ENCODE measurements around the gene ARPC5L. TPM values are rescaled to one million over a fixed set of nuclear protein-coding genes. Genes with fewer than 3 reads are reported as not detected.

The ARPC5L gene
- total RNA-seq, 1 experiment from 2014 or later, result 56.8 TPM

- Histone ChIP-seq H4K20me1 (ENCODE audit: insufficient read depth, low read depth, low read length) (peaks cover 29% of the 10 kb centered on the region), H3K27ac (ENCODE audit: low read length) (peak overlapping the region; percentile 36; the same call in 1 of the 2 replicates), H3K27me3 (ENCODE audit: low read length) (no peaks in the 10 kb centered on the region), H3K9me2 (replicated peaks; ENCODE audit: insufficient read depth, low read length) (no peaks in the 10 kb centered on the region), H3K9ac (ENCODE audit: low read length) (no peak overlapping the region), H2AFZ (ENCODE audit: low read length) (no peak overlapping the region), H3K79me2 (ENCODE audit: low read length) (peaks cover 29% of the 10 kb centered on the region), H3K36me3 (ENCODE audit: insufficient read depth, low read length) (peaks cover 54% of the 10 kb centered on the region), H3K9me3 (ENCODE audit: low read length) (no peaks in the 10 kb centered on the region), H3K4me1 (ENCODE audit: low read length) (peaks cover 48% of the 10 kb centered on the region), H3K4me2 (ENCODE audit: low read depth, low read length, poor library complexity, severe bottlenecking) (no peak overlapping the region), H3K4me3 (ENCODE audit: low read length) (no peak overlapping the region)
- no peak for DNase-seq
These were observed 15.3 kb downstream of the ARPC5L start for GRCh38 chr9:124877021-124877782.

- Histone ChIP-seq H3K9me3 (ENCODE audit: low read length) (no peaks in the 10 kb centered on the region), H3K4me2 (ENCODE audit: low read depth, low read length, poor library complexity, severe bottlenecking) (no peak overlapping the region), H3K36me3 (ENCODE audit: insufficient read depth, low read length) (peaks cover 52% of the 10 kb centered on the region), H3K9ac (ENCODE audit: low read length) (no peak overlapping the region), H3K9me2 (replicated peaks; ENCODE audit: insufficient read depth, low read length) (no peaks in the 10 kb centered on the region), H2AFZ (ENCODE audit: low read length) (no peak overlapping the region), H3K27ac (ENCODE audit: low read length) (peak overlapping the region; percentile 36; the same call in 1 of the 2 replicates), H3K4me3 (ENCODE audit: low read length) (no peak overlapping the region), H3K79me2 (ENCODE audit: low read length) (peaks cover 21% of the 10 kb centered on the region), H4K20me1 (ENCODE audit: insufficient read depth, low read depth, low read length) (peaks cover 26% of the 10 kb centered on the region), H3K4me1 (ENCODE audit: low read length) (peaks cover 46% of the 10 kb centered on the region), H3K27me3 (ENCODE audit: low read length) (no peaks in the 10 kb centered on the region)
- DNase-seq, result no peak
These were observed 16.1 kb downstream of the ARPC5L start for GRCh38 chr9:124878021-124878420.

GRCh38 chr9:124878518-124878917, 16.6 kb downstream of the ARPC5L start:
- Histone ChIP-seq H3K36me3 (ENCODE audit: insufficient read depth, low read length) (peaks cover 48% of the 10 kb centered on the region), H3K27ac (ENCODE audit: low read length) (peak overlapping the region; percentile 36; the same call in 1 of the 2 replicates), H3K27me3 (ENCODE audit: low read length) (no peaks in the 10 kb centered on the region), H3K79me2 (ENCODE audit: low read length) (peaks cover 16% of the 10 kb centered on the region), H2AFZ (ENCODE audit: low read length) (no peak overlapping the region), H3K9me3 (ENCODE audit: low read length) (no peaks in the 10 kb centered on the region), H4K20me1 (ENCODE audit: insufficient read depth, low read depth, low read length) (peaks cover 21% of the 10 kb centered on the region), H3K4me3 (ENCODE audit: low read length) (no peak overlapping the region), H3K4me2 (ENCODE audit: low read depth, low read length, poor library complexity, severe bottlenecking) (no peak overlapping the region), H3K4me1 (ENCODE audit: low read length) (peaks cover 41% of the 10 kb centered on the region), H3K9me2 (replicated peaks; ENCODE audit: insufficient read depth, low read length) (no peaks in the 10 kb centered on the region), H3K9ac (ENCODE audit: low read length) (no peak overlapping the region)
- DNase-seq, result no peak

- peaks cover 42% of the 10 kb centered on the region; the same call in 1 of the 2 replicates for H3K36me3 ChIP-seq (ENCODE audit: insufficient read depth, low read length)
- H3K79me2 ChIP-seq (ENCODE audit: low read length), result peaks cover 9% of the 10 kb centered on the region
- no peak overlapping the region for H3K9ac ChIP-seq (ENCODE audit: low read length)
- H3K4me2 ChIP-seq (ENCODE audit: low read depth, low read length, poor library complexity, severe bottlenecking), result no peak overlapping the region
- peaks cover 14% of the 10 kb centered on the region; the same call in 1 of the 2 replicates for H4K20me1 ChIP-seq (ENCODE audit: insufficient read depth, low read depth, low read length)
- H3K9me3 ChIP-seq (ENCODE audit: low read length), result no peaks in the 10 kb centered on the region
- no peak for DNase-seq
- 0 out of 2 replicates have a peak overlapping the region, but pooled peaks have one; percentile 77 for H3K27ac ChIP-seq (ENCODE audit: low read length)
- no peaks in the 10 kb centered on the region for H3K9me2 ChIP-seq (replicated peaks; ENCODE audit: insufficient read depth, low read length)
- no peak overlapping the region for H3K4me3 ChIP-seq (ENCODE audit: low read length)
- no peak overlapping the region for H2AFZ ChIP-seq (ENCODE audit: low read length)
- H3K4me1 ChIP-seq (ENCODE audit: low read length), result peaks cover 35% of the 10 kb centered on the region
- no peaks in the 10 kb centered on the region for H3K27me3 ChIP-seq (ENCODE audit: low read length)
These were observed 17.3 kb downstream of the ARPC5L start for GRCh38 chr9:124879226-124879625.

- Histone ChIP-seq H3K27ac (ENCODE audit: low read length) (peak overlapping the region; percentile 77), H3K4me3 (ENCODE audit: low read length) (no peak overlapping the region), H3K36me3 (ENCODE audit: insufficient read depth, low read length) (peaks cover 34% of the 10 kb centered on the region; the same call in 1 of the 2 replicates), H3K27me3 (ENCODE audit: low read length) (no peaks in the 10 kb centered on the region), H2AFZ (ENCODE audit: low read length) (no peak overlapping the region), H3K4me2 (ENCODE audit: low read depth, low read length, poor library complexity, severe bottlenecking) (peak overlapping the region; percentile 53), H3K79me2 (ENCODE audit: low read length) (no peaks in the 10 kb centered on the region), H4K20me1 (ENCODE audit: insufficient read depth, low read depth, low read length) (peaks cover 4% of the 10 kb centered on the region; the same call in 1 of the 2 replicates), H3K9me3 (ENCODE audit: low read length) (no peaks in the 10 kb centered on the region), H3K9ac (ENCODE audit: low read length) (peak overlapping the region; percentile 40; the same call in 1 of the 2 replicates), H3K4me1 (ENCODE audit: low read length) (peaks cover 35% of the 10 kb centered on the region), H3K9me2 (replicated peaks; ENCODE audit: insufficient read depth, low read length) (no peaks in the 10 kb centered on the region)
- DNase-seq, result peak; percentile 88
These were observed 18.6 kb downstream of the ARPC5L start for GRCh38 chr9:124880501-124880900.

- no peaks in the 10 kb centered on the region for H3K9me3 ChIP-seq (ENCODE audit: low read length)
- H3K36me3 ChIP-seq (ENCODE audit: insufficient read depth, low read length), result peaks cover 35% of the 10 kb centered on the region; the same call in 1 of the 2 replicates
- DNase-seq, result no peak
- H3K79me2 ChIP-seq (ENCODE audit: low read length), result no peaks in the 10 kb centered on the region
- no peaks in the 10 kb centered on the region for H3K27me3 ChIP-seq (ENCODE audit: low read length)
- H3K9me2 ChIP-seq (replicated peaks; ENCODE audit: insufficient read depth, low read length), result no peaks in the 10 kb centered on the region
- peak overlapping the region; percentile 77 for H3K27ac ChIP-seq (ENCODE audit: low read length)
- H3K4me1 ChIP-seq (ENCODE audit: low read length), result peaks cover 35% of the 10 kb centered on the region
- no peak overlapping the region for H3K4me2 ChIP-seq (ENCODE audit: low read depth, low read length, poor library complexity, severe bottlenecking)
- H2AFZ ChIP-seq (ENCODE audit: low read length), result no peak overlapping the region
- no peak overlapping the region for H3K4me3 ChIP-seq (ENCODE audit: low read length)
- no peaks in the 10 kb centered on the region for H4K20me1 ChIP-seq (ENCODE audit: insufficient read depth, low read depth, low read length)
- H3K9ac ChIP-seq (ENCODE audit: low read length), result no peak overlapping the region
These were observed 19.3 kb downstream of the ARPC5L start for GRCh38 chr9:124881138-124881743.

- H3K36me3 ChIP-seq (ENCODE audit: insufficient read depth, low read length), result peaks cover 29% of the 10 kb centered on the region; the same call in 1 of the 2 replicates
- H2AFZ ChIP-seq (ENCODE audit: low read length), result no peak overlapping the region
- H3K9me3 ChIP-seq (ENCODE audit: low read length), result no peaks in the 10 kb centered on the region
- H3K27me3 ChIP-seq (ENCODE audit: low read length), result no peaks in the 10 kb centered on the region
- H3K4me2 ChIP-seq (ENCODE audit: low read depth, low read length, poor library complexity, severe bottlenecking), result no peak overlapping the region
- H3K79me2 ChIP-seq (ENCODE audit: low read length), result no peaks in the 10 kb centered on the region
- H3K4me3 ChIP-seq (ENCODE audit: low read length), result no peak overlapping the region
- no peaks in the 10 kb centered on the region for H4K20me1 ChIP-seq (ENCODE audit: insufficient read depth, low read depth, low read length)
- no peak overlapping the region for H3K9ac ChIP-seq (ENCODE audit: low read length)
- H3K27ac ChIP-seq (ENCODE audit: low read length), result no peak overlapping the region
- DNase-seq, result no peak
- no peaks in the 10 kb centered on the region for H3K9me2 ChIP-seq (replicated peaks; ENCODE audit: insufficient read depth, low read length)
- peaks cover 40% of the 10 kb centered on the region for H3K4me1 ChIP-seq (ENCODE audit: low read length)
These were observed 20.3 kb downstream of the ARPC5L start for GRCh38 chr9:124882231-124882630.

- Histone ChIP-seq H4K20me1 (ENCODE audit: insufficient read depth, low read depth, low read length) (no peaks in the 10 kb centered on the region), H3K4me2 (ENCODE audit: low read depth, low read length, poor library complexity, severe bottlenecking) (no peak overlapping the region), H3K36me3 (ENCODE audit: insufficient read depth, low read length) (peaks cover 18% of the 10 kb centered on the region; the same call in 1 of the 2 replicates), H3K4me1 (ENCODE audit: low read length) (peaks cover 39% of the 10 kb centered on the region), H2AFZ (ENCODE audit: low read length) (no peak overlapping the region), H3K27ac (ENCODE audit: low read length) (no peak overlapping the region), H3K9ac (ENCODE audit: low read length) (no peak overlapping the region), H3K27me3 (ENCODE audit: low read length) (no peaks in the 10 kb centered on the region), H3K9me2 (replicated peaks; ENCODE audit: insufficient read depth, low read length) (no peaks in the 10 kb centered on the region), H3K9me3 (ENCODE audit: low read length) (no peaks in the 10 kb centered on the region), H3K4me3 (ENCODE audit: low read length) (no peak overlapping the region), H3K79me2 (ENCODE audit: low read length) (no peaks in the 10 kb centered on the region)
- no peak for DNase-seq
These were observed 22.4 kb downstream of the ARPC5L start for GRCh38 chr9:124884376-124884775.
